Lower leg skin (tissue), 3 donors: ENCODE results near the gene FBN1.

Source experiments
- POLR2A ChIP-seq, 2 donors: fragments of 450-650 bp; IDR thresholded peaks; one replicate each; pipeline ENCODE4 v1.6.1; 2016 to 2017; ENCODE audit warnings: antibody characterized with exemption in 2 of 2, mild to moderate bottlenecking in 1 of 2, moderate library complexity in 1 of 2
- TF ChIP-seq, protein P1 (sequence below), 3 donors: fragments of 450-650 bp; IDR thresholded peaks; one replicate each; pipeline ENCODE4 v1.5.1; 2016; ENCODE audit warnings: antibody characterized with exemption in 3 of 3, mild to moderate bottlenecking in 3 of 3, moderate library complexity in 2 of 3

GRCh38 chr15:48381861-48382260 is 263.6 kb downstream of the FBN1 start:
- TF ChIP-seq, protein P1, sequence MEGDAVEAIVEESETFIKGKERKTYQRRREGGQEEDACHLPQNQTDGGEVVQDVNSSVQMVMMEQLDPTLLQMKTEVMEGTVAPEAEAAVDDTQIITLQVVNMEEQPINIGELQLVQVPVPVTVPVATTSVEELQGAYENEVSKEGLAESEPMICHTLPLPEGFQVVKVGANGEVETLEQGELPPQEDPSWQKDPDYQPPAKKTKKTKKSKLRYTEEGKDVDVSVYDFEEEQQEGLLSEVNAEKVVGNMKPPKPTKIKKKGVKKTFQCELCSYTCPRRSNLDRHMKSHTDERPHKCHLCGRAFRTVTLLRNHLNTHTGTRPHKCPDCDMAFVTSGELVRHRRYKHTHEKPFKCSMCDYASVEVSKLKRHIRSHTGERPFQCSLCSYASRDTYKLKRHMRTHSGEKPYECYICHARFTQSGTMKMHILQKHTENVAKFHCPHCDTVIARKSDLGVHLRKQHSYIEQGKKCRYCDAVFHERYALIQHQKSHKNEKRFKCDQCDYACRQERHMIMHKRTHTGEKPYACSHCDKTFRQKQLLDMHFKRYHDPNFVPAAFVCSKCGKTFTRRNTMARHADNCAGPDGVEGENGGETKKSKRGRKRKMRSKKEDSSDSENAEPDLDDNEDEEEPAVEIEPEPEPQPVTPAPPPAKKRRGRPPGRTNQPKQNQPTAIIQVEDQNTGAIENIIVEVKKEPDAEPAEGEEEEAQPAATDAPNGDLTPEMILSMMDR (IDR thresholded peaks at IDR 0.05) = no peak
- TF ChIP-seq POLR2A (IDR thresholded peaks at IDR 0.05) = no peak
